ENCODE measurements around the gene PDCD4.
"Not testable (repeated sequence)": the region's sequence is repeated elsewhere in the genome, so short reads cannot be mapped to it uniquely, and the experiment has no call there.

Gene PDCD4

GRCh38 chr10:110881905-110882304, 10.2 kb downstream of the PDCD4 start:
- DNase-seq (ENCODE audit: low read depth in 2 of 2) = no peak

GRCh38 chr10:110883924-110884323, 12.2 kb downstream of the PDCD4 start:
- no peak for DNase-seq (ENCODE audit: low read depth in 2 of 2)

DNA sequence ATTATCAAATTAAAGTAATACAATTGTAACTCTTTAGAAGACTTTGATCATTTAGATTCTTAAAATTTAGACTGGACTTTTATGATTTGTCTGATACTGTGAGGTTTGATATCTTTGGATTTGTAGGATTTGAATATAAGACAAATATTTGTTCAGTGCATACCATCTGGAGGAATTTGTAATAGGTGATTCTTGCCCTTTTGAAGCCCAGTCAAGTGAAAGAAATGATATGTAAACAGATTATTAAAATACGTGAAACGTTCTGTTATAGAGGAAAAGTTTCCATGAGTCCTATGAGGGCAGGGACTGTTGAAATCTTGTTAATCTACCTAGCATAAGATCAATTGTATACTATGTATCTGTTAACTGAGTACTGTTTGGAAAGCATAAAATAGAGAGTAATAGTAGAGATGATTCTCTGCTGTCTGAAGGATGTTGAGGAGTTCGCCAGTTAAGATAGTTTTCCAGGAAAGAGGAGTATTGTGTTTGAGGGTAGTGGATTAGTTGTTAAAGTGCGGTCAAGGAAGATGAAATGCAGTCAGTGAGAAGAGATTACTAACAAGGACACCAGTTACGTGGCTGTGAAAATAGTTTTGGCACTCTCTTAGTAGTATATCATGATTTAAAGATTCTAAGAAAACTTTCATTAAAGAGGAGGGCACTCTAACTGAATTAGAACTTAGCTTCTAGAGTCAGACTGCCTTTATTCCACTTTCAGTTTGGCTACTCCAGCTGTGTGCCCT, 14.4 kb downstream of the PDCD4 start:
- no peak for DNase-seq (ENCODE audit: low read depth in 2 of 2)

DNA sequence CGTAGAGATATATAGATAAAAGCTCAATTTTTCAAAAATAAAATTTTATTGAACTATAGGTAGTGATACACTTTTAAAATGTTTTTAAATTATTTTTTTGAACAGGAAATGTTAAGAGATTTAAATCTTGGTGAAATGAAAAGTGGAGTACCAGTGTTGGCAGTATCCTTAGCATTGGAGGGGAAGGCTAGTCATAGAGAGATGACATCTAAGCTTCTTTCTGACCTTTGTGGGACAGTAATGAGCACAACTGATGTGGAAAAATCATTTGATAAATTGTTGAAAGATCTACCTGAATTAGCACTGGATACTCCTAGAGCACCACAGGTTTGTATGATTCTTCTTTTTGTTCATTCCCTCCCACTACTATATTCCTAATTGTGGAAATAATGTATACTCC, 15.8 kb downstream of the PDCD4 start:
- no peak for DNase-seq (ENCODE audit: low read depth in 2 of 2)

- DNase-seq (ENCODE audit: low read depth in 2 of 2) = no peak
Measured at GRCh38 chr10:110892602-110893288, 21.0 kb downstream of the PDCD4 start.

GRCh38 chr10:110893559-110894179, 21.9 kb downstream of the PDCD4 start:
- no peak for DNase-seq (ENCODE audit: low read depth in 2 of 2)

DNA sequence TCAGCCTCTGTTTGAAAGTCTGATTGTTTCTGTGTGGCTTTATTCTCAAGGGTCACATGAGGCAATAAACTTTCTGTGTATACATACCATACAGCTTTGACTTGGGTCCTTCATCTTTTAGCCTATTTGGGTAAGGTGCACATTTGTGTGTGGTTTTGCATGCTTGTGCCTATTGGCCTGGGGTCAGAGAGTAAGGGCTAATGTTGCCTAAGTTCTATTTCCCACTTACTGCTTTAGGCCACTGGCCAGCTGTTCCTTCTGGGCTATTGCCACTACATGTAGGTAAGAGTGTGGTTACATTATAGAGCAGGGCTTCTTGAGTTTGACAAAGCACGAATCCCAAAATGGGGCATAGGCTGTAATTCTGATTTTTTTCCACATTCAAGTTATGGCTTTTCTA, 25.5 kb downstream of the PDCD4 start:
- DNase-seq (ENCODE audit: low read depth in 2 of 2) = no peak

DNA sequence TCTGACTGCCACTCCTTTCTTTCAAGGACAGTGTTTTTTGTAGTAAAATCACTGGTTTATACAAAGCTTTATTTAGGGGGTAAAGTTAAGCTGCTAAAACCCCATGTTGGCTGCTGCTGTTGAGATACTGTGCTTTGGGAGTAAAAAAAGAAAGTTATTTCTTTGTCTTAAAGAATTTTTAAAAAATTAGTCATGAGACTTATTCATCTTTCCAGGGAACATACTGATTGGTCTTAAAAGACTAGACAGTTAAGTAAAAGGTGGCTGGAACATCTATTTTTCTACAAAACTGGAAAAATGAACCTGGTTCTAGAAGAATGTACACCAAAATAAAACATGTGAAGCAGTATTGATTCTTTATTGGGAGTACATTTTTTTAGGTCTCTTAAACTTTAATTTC, 26.7 kb downstream of the PDCD4 start:
- no peak for DNase-seq (ENCODE audit: low read depth in 2 of 2)

GRCh38 chr10:110900983-110901382, 29.3 kb downstream of the PDCD4 start:
- DNase-seq (ENCODE audit: low read depth in 2 of 2) = no peak

- no peak for DNase-seq (ENCODE audit: low read depth in 2 of 2)
Measured at GRCh38 chr10:110901954-110902819, 30.5 kb downstream of the PDCD4 start.

DNA sequence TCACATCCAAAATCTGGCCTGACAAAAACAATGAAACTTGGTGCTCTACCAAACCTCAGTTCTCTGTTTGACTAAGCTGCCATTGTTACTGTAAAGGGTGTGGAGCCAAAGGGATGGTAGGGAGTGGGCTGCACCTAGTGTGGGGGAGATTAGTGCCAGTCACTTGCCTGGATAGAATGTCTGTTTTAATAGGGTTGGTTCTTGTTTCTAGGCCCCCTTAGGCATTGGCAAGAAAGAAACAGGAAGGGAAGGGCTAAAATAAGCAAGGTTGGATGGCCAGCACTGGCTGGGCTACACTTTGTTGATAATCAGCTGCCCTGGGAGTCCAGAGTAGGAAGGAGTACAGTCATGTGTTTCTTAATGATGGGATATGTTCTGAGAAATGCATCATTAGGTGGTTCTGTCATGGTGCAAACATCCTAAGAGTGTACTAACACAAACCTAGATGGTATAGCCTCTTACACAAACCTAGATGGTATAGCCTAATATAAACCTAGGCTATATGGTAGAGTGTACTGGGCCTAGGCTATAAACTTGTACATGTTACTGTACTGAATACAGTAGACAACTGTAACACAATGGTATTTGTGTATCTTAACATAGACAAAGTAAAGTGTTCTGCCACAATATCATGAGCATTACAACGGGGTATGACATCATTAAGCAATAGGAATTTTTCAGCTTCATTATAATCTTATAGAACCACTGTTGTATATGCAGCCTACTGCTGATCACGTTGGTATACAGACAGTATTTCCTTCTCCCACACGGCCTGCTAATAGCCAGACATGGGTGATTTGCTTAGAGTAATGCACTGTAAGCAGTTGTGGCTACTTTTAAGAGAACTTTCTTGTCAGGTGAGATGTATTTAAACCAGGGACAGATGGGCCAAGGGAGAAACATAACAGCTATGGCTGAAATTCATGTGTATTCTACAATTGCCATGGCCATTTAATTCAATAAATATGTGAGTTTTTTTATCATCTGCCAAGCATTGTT, 31.9 kb downstream of the PDCD4 start:
- no peak for DNase-seq (ENCODE audit: low read depth in 2 of 2)

DNA sequence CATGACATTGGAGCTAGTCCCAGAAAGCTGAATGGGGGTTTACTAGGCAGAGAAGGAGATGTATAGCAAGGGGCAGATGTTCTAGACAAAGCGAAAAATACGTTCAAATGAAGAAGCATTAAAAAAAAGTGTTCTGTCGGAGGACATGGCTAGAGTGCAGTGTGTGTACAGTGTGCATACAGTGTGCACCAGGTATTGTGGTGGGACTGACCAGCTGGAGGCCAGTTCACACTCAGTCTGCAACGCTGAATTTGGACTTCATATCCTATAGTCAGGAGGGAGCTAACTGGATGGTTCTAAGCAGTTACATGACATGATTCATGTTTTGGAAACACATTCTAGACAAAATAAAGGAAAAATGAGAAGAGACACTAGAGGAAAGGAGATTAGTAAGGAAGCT, 38.4 kb downstream of the PDCD4 start:
- DNase-seq (ENCODE audit: low read depth in 2 of 2) = no peak

DNA sequence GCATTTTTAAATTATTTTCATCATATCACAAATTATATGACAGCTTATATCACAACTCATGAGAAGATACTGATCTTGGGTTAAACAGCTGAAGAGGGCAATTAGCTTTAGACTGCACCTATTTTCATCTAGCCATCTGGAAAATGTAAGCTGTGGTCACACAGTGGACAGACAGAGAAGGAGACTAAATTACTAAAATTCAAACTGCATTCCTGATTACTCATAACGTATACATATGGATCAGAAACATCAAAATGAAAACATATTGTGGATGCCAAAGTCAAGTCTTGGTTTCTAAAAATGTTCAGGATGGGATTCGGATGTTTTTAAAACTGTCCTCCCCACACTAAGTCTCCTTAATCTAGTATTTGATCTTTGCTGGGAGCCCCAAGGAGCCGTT, 40.6 kb downstream of the PDCD4 start:
- DNase-seq (ENCODE audit: low read depth in 2 of 2) = no peak

- DNase-seq (ENCODE audit: low read depth in 2 of 2) = no peak
Measured at GRCh38 chr10:110914431-110914830, 42.7 kb downstream of the PDCD4 start.

- DNase-seq (ENCODE audit: low read depth in 2 of 2) = no peak
Measured at GRCh38 chr10:110915035-110915434, 43.3 kb downstream of the PDCD4 start.

DNA sequence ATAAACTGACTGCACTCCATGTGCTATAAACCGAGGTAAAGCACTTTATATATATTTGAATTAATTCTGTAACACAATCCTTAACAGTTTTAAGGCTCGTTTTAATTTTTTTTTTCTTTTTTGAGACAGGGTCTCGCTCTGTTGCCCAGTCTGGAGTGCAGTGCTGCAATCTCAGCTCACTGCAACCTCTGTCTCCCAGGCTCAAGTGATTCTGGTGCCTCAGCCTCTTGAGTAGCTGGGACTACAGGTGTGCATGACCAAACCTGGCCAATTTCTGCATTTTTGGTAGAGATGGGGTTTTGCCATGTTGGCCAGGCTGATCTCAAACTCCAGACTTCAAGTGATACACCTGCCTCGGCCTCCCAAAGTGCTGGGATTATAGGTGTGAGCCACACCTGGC, 43.9 kb downstream of the PDCD4 start:
- not testable (repeated sequence) for DNase-seq (ENCODE audit: low read depth in 2 of 2)

DNA sequence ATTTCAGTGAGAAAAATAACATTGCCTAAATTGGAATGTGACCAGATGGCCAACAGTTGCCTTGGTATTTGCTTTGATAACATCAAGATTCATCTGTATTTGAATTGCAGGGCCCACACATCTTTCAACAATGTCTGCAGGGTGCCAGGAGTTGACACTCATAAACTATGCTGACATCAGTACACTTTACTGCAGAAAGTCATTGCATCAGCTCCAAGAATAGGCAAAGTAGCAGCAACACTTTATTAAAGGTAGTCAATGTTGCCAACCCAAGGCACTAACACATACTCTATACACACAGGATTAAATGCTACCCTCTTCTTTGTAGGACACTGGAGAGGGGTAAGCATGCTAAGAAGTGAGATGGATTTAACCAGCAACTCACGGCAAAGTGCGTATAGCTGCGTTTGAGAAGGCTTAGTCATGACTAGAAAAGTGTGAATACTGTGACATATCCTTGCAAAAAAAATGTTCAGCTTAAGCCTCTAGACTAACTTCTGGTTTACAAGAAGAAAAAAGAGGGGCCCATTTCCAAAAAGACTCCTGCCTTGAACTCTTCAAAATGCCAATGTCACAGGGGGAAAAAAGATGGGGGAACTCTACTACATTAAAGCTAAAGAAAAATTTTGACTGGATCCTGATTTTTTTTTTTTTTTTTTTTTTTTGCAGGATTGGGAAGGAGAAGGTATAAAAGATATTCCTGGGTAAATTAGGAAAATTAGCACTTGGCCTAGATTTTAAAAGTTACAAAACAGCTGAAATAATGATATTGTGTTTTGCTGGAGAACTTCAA, 45.0 kb downstream of the PDCD4 start:
- DNase-seq (ENCODE audit: low read depth in 2 of 2) = no peak

GRCh38 chr10:110918269-110918642, 46.5 kb downstream of the PDCD4 start:
- DNase-seq (ENCODE audit: low read depth in 2 of 2) = peak; percentile 67 to 86

GRCh38 chr10:110918643-110919348, 47.1 kb downstream of the PDCD4 start, which contains the start of gene BBIP1:
Gene BBIP1, minus strand, starts transcription at chr10:110919180. Its CDS starts 1,023 bp downstream, at chr10:110918157.
- DNase-seq (ENCODE audit: low read depth in 2 of 2) = peak in 1 of 2 experiments; percentile 24
